GM19193 (cell line): Measurements from ENCODE around the gene ENGASE.

Experiments used
- POLR2A ChIP-seq: IDR thresholded peaks from 4 replicates; pipeline ENCODE4 v1.6.1; 2011; ENCODE audit not compliant: insufficient read depth, insufficient read length; ENCODE audit errors: extremely low read depth

ENGASE gene

DNA sequence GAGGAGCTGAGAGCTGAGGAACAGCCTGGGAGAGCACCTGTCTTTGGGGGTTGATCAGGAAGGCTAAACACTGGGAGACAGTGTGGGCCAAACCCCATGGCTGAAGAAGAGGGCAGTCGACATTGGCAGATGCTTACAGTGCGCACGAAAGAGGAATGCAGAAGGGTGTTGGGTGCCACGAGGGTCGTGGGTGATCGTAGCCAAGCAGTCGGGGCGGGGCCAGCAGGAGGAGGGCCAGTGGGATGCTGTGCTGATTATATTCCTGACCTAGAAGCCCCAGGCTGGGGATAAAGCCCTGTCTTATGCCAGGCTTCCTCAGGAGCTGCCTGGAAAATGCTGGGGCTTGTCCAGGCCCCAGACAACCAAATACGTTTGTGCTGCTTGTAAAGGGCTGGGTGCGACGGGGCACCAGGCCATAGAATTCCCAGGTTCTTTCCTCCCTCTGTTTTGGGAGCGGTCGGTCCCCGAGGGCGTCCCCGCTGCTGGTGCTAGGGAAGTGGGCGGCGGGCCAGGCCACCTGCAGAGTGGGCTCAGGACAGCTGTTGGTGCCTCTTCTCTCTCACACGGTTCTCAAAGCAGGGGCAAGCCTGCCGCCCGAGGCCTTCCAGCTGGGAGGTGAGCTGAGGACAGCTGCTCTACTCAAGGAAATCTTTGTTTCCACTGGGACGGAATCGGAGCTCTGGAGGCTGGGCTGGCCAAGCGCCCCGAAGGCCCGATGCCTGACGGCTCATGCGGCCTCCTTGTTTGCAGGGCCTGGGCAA is 40.7 kb upstream of the ENGASE start:
- TF ChIP-seq POLR2A = no peak

GRCh38 chr17:79034931-79035485 is 39.6 kb upstream of the ENGASE start:
- no peak for TF ChIP-seq POLR2A

- TF ChIP-seq POLR2A = no peak
Observed at GRCh38 chr17:79035686-79036085, 38.9 kb upstream of the ENGASE start.

DNA sequence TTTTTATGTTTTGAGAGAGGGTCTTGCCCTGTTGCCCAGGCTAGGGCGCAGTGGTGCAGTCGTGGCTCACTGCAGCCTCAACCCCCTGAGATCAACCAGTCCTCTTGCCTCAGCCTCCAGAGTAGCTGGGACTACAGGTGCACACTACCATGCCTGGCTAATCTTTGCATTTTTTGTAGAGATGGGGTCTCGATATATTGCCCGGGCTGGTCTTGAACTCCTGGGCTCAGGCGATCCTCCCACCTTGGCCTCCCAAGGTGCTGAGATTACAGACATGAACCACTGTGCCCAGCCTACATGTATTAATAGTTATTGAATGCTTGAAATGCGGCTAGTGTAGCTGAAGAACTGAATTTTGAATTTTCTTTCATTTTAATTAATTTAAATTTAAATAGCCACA is 38.4 kb upstream of the ENGASE start:
- no peak for TF ChIP-seq POLR2A

GRCh38 chr17:79036596-79036995 is 38.0 kb upstream of the ENGASE start:
- no peak for TF ChIP-seq POLR2A

GRCh38 chr17:79038545-79039135 is 36.0 kb upstream of the ENGASE start:
- TF ChIP-seq POLR2A = no peak

DNA sequence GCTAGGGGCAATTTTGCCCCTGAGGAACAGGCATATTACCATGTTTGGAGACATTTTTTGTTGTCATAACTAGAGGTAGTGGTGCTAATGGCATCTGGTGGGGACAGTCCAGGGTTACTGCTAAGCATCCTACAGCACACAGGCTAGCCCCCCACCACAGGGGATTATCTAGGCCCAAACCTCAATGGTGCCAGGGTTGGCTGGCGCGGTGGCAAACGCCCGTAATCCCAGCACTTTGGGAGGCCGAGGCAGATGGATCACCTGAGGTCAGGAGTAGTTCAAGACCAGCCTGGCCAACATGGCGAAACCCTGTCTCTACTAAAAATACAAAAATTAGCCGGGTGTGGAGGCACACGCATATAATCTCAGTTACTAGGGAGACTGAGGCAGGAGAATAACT is 35.5 kb upstream of the ENGASE start:
- no peak for TF ChIP-seq POLR2A

- TF ChIP-seq POLR2A = no peak
Observed at GRCh38 chr17:79039886-79040285, 34.7 kb upstream of the ENGASE start.

DNA sequence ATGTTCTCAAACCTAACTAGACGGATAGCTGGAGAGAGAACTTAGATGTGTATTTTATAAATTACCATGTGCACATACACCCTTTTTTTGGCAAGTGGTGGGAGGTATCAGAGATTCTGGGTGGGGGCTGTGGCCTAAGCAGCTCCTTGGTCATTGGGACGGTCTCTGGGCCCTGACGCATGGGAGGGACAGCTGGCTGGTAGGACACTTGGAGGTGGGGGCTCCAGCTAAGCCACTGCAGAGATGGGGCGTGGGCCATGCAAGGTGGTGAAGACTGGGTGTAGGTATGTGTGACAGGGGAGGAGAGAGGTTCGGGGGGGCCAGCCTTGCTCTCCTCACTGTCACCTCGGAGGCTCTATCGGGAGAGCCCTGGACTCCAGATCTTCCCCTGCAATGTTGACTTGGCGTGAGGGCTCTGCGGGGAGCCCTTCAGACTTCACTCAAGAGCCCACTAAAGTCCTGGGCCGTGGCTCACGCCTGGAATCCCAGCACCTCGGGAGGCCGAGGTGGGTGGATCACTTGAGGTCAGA is 33.5 kb upstream of the ENGASE start:
- no peak for TF ChIP-seq POLR2A

- TF ChIP-seq POLR2A = no peak
Observed at GRCh38 chr17:79041723-79042420, 32.8 kb upstream of the ENGASE start.

GRCh38 chr17:79042421-79043190 is 32.0 kb upstream of the ENGASE start:
- TF ChIP-seq POLR2A = no peak

DNA sequence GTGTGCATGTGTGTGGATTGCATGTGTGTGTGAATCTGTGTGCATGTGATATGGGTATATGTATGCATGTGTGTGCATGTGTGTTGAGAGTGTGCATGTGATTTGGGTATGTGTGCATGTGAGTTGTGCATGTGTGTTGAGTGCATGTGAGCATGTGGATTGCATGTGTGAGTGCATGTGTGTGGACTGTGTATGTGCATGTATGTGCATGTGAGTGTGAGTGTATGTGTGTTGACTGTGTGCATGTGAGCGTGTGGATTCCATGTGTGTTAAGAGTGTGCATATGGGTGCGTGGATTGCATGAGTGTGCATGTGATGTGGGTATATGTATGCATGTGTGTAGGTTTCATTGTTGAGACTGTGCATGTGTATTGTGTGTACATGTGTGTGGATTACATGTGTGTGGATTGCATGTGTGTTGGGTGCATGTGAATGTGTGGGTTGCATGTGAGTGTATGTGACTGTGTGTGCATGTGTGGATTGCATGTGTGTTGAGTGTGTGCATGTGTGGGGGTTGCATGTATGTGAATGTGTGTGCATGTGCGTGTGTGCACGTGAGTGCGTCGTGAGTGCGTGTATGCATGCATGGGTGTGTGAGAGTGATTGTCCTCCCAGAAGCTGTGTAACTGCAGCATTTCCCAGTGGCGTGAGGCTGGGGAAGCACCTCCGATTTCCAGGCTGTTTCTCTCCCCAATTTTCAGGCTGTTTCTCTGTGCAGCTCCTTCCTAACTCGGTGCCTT is 31.3 kb upstream of the ENGASE start:
- no peak for TF ChIP-seq POLR2A

DNA sequence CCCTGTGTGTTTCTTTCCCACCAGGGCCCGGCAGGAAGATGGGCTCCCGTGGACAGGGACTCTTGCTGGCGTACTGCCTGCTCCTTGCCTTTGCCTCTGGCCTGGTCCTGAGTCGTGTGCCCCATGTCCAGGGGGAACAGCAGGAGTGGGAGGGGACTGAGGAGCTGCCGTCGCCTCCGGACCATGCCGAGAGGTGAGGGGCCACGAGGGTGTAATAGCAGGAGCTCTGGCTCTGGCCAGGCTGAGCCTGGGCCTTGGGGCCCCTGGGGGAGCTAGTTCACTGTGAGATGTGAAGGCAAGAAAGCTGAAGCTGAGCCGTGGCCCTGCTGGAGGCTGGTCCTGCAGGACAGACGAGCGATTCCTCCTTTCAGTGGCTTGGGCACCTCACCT is 30.7 kb upstream of the ENGASE start:
- TF ChIP-seq POLR2A = no peak

DNA sequence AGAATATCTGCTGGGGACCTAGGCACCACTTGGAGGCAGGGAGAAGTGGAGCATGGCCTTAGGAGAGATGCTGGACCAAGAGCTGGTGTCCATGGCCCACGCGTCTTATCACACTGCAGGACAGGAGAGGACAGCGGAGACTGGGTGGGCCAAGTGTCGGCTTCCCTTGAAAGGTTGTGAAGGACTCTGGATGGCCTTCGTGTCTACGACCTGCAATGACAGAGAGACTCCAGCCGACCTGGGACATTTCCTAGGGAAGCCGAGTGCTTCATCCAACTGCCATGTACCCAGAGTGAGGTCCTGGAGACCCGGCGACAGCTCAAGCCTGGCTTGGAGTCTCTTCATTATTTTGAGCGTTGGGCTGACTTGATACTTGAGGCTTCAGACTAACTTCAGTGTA is 30.2 kb upstream of the ENGASE start:
- TF ChIP-seq POLR2A = no peak

DNA sequence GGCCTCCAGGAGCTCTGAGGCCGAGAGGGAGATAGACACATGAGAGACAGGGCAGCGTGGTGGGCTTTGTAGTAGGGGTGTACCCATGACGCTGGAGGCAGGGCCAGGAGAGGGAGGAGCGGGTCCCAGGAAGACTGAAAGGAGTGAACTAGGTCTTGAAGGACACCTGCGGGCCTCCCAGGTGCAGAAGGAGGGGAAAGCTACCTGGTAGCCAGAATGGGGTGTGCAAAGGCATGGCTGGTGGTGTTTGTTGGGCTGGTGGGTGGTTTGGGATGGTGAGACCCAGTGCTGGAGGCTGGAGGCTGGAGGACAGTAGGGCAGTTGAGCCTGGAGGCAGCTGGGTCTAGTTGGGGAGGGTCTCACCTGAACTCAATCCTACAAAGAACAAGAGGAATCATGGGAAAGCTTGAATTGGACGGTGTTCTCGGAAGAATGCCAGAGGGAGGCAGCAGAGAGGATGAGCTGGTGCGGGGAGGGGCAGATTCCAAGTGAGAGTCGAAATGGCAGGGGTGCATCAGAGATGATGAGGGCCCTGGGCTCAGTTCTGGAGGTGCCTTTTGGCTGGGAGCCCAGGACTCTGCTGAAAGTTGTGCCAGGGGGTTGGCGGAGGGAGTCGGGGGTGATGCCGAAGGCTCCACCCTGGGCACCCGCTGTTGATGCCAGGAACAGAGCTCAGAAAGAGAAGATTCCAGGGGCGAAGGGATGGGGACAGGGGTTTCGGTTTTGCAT is 29.5 kb upstream of the ENGASE start:
- no peak for TF ChIP-seq POLR2A
